8988T (cell line): ENCODE data around the gene EML2.

ENCODE experiments used
- DNase-seq: peaks from one replicate; pipeline ENCODE4 v3.0.0; 2011

EML2 gene

GRCh38 chr19:45613926-45614725, 25.1 kb downstream of the EML2 start:
- DNase-seq, result no peak

DNA sequence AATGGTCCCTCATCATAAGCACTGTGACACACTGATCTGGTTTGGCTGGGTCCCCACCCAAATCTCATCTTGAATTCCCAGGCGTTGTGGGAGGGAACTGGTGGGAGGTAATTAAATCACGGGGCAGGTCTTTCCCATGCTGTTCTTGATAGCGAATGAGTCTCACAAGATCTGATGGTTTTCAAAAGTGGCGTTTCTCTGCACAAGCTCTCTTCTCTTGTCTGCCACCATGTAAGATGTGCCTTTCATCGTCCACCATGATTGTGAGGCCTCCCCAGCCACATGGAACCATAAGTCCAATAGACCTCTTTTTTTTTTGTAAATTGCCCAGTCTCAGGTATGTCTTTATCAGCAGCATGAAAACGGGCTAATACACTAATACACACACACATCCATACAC, 30.2 kb downstream of the EML2 start:
- no peak for DNase-seq

DNA sequence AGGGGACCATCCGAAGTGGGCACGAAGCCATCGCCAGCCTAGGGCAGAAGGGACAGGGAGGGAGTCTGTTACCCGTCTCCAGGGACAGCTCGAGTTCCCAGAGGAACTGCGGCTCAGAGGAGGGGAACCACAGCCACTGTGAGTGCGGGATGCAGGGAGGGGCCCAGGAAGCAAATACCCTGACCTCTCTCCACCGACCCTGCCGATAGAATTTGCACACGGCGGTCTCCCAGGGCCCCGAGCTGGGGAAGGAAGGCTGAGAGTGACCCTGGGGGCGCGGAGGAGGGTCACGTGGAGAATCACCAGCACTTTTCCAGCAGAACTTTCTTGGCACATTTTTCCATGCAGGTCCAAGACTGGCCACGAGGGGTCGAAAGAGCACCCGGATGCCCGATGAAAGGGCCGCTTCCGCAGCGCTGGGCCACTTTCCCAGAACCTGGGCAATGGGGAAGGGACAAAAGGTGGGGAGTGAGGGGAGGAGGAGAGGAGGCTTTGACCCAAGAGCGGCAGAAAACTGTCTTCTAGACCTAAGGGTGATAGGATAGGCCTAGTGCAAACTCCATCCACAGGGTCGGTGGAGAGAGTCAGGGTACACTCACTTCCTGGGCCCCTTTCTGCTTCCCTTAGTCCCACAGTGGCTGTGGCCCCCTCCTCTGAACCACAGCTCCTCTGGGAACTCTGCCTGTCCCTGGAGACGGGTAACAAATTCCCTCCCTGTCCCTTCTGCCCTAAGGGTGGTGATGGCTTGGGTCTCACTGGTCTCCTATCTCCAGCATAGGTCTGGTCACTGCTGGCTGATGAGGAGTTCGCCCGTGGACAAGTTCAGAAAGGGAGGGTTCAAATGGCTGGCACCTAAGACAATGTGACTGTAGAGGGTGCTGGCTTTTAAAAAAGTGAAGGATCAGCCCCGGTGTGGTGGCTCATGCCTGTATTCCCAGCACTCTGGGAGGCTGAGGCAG, 31.8 kb downstream of the EML2 start:
- DNase-seq, result peak; percentile 49

DNA sequence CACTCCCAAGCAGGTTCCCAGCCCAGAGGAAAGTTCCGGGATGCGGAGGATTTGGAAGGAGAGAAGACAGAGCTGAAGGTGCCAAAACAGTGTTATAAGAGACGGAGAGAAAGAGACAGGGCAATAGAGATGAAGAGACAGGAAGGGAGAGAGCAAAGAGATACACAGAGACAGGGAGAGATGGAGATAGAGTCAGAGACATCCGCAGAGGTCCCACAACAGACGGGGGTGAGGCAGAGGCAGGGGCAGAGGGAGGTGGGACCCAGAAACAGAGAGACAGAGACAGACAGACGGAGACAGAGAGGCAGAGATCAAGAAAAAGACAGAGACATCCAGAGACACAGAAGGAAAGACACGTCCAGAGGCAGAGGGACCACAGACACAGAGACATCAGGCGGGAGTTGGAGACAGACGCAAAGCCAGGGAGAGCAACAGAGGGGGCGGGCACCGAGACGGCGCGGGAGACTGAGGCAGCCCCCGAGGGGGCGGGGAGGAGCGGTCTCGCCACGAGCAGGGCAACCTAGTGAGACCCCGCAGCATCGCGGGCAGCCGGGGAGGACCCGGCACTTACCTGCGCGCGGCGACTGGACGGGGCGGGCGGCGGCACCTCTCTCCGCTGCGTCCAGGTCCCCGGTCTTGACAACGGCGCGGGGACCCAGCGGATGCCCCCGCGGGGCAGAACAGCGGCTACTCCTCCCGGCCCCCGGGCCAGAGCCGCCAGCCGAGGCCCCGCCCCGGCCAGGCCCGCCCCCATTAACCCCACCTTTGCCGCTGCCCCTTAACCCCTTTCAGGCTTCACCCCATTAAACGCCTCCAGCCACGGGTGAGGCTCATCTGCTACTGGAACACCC, 37.4 kb downstream of the EML2 start, which contains the start of gene GPR4:
GPR4 (minus strand) TSS at position 689 of the 851 bp plus-strand sequence. CDS start 10,346 bp downstream, outside the sequence.
- DNase-seq, result no peak

GRCh38 chr19:45601115-45601514, 38.1 kb downstream of the EML2 start:
- DNase-seq, result no peak

DNA sequence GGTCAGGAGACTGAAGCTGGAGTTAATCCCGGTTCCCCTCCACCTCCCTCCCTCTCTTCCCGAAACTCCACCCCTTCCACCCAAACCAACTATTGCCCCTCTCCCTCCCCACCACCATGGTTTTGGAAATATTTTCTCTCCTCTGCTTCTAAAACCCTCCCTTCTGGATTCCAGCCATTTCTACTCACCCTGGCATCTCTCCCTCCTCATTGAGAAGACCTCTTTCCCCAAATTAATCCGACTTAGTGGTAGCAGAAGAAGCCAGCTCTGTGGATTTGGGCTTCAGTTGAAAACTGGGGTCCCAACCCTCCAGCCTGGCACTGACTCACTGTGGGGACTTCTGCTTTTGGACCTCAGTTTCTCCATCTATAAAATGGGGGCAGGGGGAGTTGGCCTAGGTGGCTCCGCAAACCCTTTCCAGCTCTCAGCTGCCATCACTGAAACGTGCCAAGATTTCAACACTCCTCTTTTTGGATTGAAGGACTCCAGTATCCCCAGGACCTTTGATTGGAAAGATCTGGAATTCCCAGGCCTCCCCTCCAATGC, 38.8 kb downstream of the EML2 start:
- no peak for DNase-seq

DNA sequence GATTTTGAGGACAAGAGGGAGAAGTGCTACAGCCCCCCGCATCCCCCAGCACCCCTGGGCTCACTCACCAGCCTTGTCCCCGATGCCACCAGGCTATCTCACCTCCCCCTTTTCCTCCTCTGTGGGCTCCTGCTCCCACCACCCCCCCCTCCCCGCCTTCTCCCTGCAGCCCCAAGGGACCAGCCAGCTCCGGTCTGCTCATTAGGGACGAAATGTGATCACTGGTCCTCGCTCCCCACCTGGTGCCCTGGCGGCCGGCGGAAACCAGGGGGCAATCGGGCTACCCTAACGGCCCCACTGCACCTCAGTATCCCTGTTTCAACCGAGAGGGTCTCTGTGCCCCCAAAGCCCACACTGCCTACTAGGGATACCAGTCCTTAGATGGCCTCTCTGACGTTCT, 39.9 kb downstream of the EML2 start:
- no peak for DNase-seq

DNA sequence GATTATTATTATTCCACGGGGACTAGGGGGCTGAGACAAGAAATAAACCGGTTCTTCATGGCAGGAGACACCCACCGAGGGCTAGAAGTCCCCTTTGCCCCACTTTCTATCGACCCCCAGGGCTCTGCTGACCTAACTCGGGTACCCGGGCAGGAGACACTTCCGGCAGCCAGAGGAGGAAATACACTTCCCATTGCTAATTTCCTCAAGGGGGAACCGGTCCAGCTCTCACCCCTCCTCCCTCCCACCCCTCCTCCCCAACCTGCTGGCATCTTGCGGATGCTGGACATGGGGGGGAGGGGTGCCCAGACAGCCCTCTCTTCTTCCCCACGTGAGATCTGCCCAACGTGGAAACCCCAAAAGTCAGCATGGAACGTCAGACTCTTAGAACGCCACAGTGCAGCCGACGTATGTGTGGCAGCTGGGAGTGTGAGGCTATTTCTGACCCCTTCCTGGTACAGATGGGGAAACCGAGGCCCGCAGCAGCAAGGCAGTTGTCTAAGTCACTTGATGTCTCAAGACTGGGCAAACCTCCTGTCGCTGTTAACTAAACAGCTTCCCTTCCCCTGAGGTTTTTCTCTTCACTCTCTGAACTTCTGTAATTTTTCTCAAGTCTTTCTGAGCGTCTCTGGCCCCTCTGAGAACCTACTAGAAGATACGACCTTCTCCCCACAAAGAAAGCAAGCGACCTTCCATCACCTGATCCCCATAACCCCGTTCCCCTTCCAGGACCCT, 40.8 kb downstream of the EML2 start:
- DNase-seq, result no peak

GRCh38 chr19:45597425-45598111, 41.6 kb downstream of the EML2 start:
- no peak for DNase-seq

DNA sequence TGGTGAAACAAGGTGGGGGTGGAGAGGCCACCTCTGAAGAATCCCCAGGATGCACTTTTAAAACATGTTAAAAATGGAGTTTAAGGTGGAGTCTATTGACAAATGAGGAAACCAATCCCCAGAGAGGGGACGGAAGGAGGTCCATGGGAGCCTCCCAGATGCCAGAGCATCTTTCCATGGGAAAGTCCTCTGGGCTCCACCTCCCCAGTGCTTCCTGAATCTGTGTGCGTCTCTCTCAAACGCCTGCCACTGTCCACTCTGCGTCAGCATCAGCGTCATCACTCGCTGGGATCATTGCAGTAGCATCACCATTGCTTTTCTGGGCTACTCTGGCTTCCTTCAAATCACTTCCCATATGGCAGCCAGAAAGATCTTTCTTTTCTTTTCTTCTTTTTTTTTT, 43.4 kb downstream of the EML2 start:
- no peak for DNase-seq

DNA sequence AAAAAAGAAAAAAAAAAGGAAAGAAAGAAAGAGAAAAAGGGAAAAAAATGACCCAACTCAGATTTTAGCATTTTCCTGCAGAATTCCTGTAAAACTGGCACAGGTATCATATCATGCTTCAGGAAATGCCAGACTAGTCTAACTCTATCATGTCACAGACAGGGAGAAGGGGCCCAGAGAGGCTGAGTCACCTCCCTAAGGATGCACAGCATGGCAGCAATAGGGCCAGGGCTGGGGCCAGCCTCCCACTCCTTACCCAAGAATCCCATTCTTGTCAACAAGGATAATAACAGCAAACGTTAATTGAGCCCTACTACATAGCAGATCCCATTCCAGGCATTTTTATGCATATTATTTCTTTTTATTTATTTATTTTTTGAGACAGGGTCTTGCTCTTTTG, 45.7 kb downstream of the EML2 start:
- no peak for DNase-seq

- no peak for DNase-seq
Measured at GRCh38 chr19:45592366-45592765, 46.8 kb downstream of the EML2 start.

- DNase-seq, result no peak
Measured at GRCh38 chr19:45591638-45592005, 47.6 kb downstream of the EML2 start.

GRCh38 chr19:45591004-45591637, 48.1 kb downstream of the EML2 start:
- DNase-seq, result peak; percentile 68

DNA sequence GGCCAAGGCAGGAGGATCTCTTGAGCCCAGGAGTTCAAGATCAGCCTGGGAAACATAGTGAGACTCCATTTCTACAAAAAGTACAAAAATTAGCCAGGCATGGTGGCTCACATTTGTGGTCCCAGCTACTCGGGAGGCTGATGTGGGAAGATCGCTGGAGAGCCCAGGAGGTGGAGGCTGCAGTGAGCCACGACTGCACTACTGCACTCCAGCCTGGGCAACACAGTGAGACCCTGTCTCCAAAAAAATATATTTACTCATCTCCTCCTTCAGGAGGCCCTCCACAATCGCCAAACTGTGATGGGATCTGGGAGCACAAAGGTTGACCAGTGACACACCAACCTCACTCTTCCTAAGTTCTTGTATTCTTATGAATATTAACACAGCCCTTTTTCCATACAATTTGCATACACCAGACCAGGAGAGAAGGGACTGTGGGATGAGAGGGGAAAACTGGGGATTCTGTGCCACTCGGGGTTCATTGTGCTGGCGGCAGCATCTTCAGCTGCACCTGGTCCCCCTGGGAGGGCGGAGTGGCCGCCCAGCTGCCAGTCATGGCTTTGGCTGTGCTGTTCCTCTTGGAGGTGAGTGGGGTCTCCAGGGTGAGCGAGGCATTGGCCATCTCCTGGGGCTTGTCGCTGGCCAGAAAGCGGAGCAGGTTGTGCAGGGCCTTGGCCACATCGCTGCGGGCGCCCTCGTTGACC, 48.7 kb downstream of the EML2 start:
- no peak for DNase-seq

DNA sequence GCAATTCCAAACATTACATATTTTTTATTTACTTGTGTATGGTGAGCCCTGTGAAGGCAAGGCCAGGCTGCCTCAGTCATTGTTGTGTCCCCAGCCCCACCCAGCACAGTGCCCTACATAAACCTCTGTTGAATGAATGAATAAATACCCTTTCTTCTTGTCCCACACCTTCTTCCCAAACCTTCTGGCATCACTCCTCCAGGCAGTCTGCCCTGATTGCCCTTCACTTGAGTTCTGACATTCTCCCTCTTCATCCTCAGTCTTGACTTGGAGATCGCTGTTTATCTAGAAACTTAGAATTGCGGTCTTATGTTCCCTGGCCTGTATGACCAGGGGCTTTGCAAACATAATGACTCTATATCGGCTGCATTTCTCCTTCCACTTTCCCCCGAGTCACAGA, 49.4 kb downstream of the EML2 start:
- no peak for DNase-seq

DNA sequence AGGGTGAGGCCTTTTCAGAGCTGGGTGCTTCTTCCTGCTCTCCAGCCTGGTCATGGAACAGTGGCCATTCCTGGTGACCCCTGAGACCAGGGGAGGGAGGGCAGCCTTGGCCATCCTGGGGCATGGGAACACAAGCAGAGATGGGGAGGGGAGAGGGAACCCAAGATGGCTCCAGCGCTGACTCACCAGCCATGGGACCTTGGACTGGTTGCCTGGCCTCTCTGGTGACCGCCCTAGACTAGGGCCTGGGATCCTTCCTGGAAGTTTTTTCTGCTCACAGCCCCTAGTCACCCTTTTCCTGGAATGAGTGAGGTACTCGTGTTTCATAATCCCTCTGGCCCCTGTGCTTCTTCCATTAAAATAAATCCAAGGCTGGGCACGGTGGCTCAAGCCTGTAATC, 51.3 kb downstream of the EML2 start:
- no peak for DNase-seq

GRCh38 chr19:45585158-45585577, 54.0 kb downstream of the EML2 start:
- DNase-seq, result no peak

DNA sequence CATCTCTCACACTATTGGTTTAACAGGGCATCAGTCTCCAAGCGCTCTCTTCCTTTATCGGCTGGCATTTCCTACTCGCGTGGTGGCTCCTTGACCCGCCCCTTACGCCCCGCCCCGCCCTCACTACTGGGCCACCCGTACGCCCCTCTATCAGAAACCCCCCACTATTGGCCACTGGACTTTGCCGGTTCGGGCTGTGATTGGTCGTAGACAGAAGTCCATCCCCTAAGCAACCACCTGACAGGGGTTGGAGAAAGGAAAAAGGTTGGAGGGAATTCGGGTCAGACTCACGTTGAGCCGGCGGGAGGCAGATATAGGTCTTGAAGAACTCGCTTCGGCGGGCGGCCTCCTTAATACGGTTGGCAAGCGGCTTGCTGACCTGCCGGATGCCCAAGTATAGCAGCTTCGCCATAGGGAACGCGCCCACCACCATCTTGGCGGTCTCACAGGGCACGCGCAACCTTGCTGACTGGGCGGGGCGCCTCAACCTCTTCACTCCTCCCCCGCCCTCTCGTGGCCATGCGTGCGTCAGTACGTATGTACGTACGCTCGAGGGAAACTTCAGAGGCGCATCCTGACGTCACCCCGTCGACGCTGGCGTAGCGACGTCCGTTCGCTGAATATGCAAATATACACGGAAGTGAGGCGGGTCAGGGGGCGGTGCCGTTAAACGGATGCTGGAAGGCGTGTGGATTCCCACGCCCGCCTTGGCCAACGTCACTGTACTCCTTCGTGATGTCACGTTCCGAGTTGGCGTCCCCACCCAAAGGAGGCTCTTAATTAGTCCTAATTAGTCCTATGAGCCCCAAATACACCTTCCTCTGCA, 54.7 kb downstream of the EML2 start, which contains the start of gene OPA3:
OPA3 (minus strand) TSS at position 471 of the 826 bp plus-strand sequence; CDS start at position 433, 38 bp downstream.
- DNase-seq, result peak; percentile 79
